GM12878 (cell line): ENCODE measurements around the gene PCCA. TPM values are rescaled to one million over a fixed set of nuclear protein-coding genes. Genes with fewer than 3 reads are reported as not detected.

Experiments used
- ATAC-seq: fragments of 200-7000 bp; cut with Tn5 transposase; 3 replicates; pipeline ENCODE4 v1.9.1; 2020; ENCODE audit warnings: mild to moderate bottlenecking, moderate library complexity
- BruUV-seq: library from RNA; stranded (reverse); fragments of 400-500 nt; replicated peaks from 2 replicates; lab custom pipeline; 2021; lab: Mats Ljungman, UMichigan
- CTCF ChIA-PET: fragments of 300-600 bp; sonication (Branson Sonifier 250); formaldehyde crosslinking; extraction: SDS; loops from one replicate; lab custom pipeline; 2021; ENCODE audit warnings: inconsistent platforms; lab: Yijun Ruan, JAX
- POLR2A ChIA-PET: fragments of 350-600 bp; formaldehyde crosslinking; extraction: SDS; loops from one replicate; lab custom pipeline; 2021; ENCODE audit warnings: inconsistent platforms; lab: Charles Lee
- RAD21 ChIA-PET: fragments of 300-600 bp; sonication (Branson Sonifier 250); formaldehyde crosslinking; loops from one replicate; lab custom pipeline; 2023; ENCODE audit warnings: antibody characterized with exemption; ENCODE audit not compliant: unreplicated experiment; lab: Charles Lee
- SMC1A ChIA-PET: fragments of 300-600 bp; sonication (Branson Sonifier 250); formaldehyde crosslinking; loops from one replicate; lab custom pipeline; 2023; ENCODE audit not compliant: unreplicated experiment, uncharacterized antibody; lab: Charles Lee
- DNase-seq: peaks from one replicate; pipeline ENCODE4 v3.0.0-alpha.2; 2011; ENCODE audit warnings: low read depth, low spot score
- FAIRE-seq: peaks from 3 replicates; lab custom pipeline; 2011; peaks lifted over from hg19 to GRCh38; lab: Jason Lieb, UNC
- H2AFZ ChIP-seq: 2 replicates; pipeline ENCODE4 v1.6.0; 2011; ENCODE audit warnings: low read depth, low read length, control low read depth; ENCODE audit not compliant: control insufficient read depth
- H3K27ac ChIP-seq: 2 replicates; pipeline ENCODE4 v1.5.1; 2011; ENCODE audit warnings: control low read depth; ENCODE audit not compliant: control insufficient read depth, insufficient read depth
- H3K27me3 ChIP-seq, 2 experiments: replicated peaks in 1 of 2; 2 replicates each; pipeline versions ENCODE4 v1.6.0 to v1.6.1; 2011; ENCODE audit warnings: low read length in 1 of 2; ENCODE audit not compliant: control insufficient read depth in 2 of 2, insufficient read depth in 2 of 2
- H3K36me3 ChIP-seq, 2 experiments: 2 replicates each; pipeline ENCODE4 v1.5.1; 2011; ENCODE audit warnings: low read length in 1 of 2; ENCODE audit not compliant: control insufficient read depth in 2 of 2, insufficient read depth in 2 of 2
- H3K4me1 ChIP-seq: 2 replicates; pipeline ENCODE4 v1.6.1; 2011; ENCODE audit warnings: mild to moderate bottlenecking, low read length, moderate library complexity, mixed read lengths; ENCODE audit not compliant: control insufficient read depth, insufficient read depth
- H3K4me2 ChIP-seq: 2 replicates; pipeline ENCODE4 v1.6.0; 2011; ENCODE audit warnings: control low read depth; ENCODE audit not compliant: control insufficient read depth, insufficient read depth
- H3K4me3 ChIP-seq: fragments of 200-600 bp; sonication (generic); 2 replicates; pipeline ENCODE4 v1.5.1; 2016
- H3K79me2 ChIP-seq: 2 replicates; pipeline ENCODE4 v1.6.0; 2011; ENCODE audit warnings: low read length; ENCODE audit not compliant: control insufficient read depth, insufficient read depth
- H3K9ac ChIP-seq: 2 replicates; pipeline ENCODE4 v1.8.0; 2011; ENCODE audit warnings: low read length, control low read depth, mixed read lengths; ENCODE audit not compliant: control insufficient read depth, insufficient read depth
- H3K9me3 ChIP-seq: replicated peaks from 3 replicates; pipeline ENCODE4 v1.5.1; 2011; ENCODE audit warnings: mild to moderate bottlenecking, low read length; ENCODE audit not compliant: control insufficient read depth, insufficient read depth
- H4K20me1 ChIP-seq: 2 replicates; pipeline ENCODE4 v1.6.0; 2011; ENCODE audit not compliant: control insufficient read depth, insufficient read depth
- BCL11A ChIP-seq: IDR thresholded peaks from 2 replicates; pipeline ENCODE4 v1.6.1; 2011; ENCODE audit warnings: low read depth, low read length
- CREM ChIP-seq: IDR thresholded peaks from 2 replicates; pipeline ENCODE4 v1.6.1; 2014; ENCODE audit warnings: antibody characterized with exemption, low read depth
- GABPA ChIP-seq: IDR thresholded peaks from 2 replicates; pipeline ENCODE4 v1.6.1; 2014; ENCODE audit warnings: antibody characterized with exemption, low read depth, mild to moderate bottlenecking, inconsistent platforms
- POU2F2 ChIP-seq: IDR thresholded peaks from 3 replicates; pipeline ENCODE4 v1.6.1; 2011; ENCODE audit warnings: low read depth, mild to moderate bottlenecking, low read length, borderline replicate concordance
- ZBTB40 ChIP-seq: fragments of 450-650 bp; IDR thresholded peaks from 2 replicates; pipeline ENCODE4 v1.6.1; 2016; ENCODE audit warnings: mild to moderate bottlenecking, moderate library complexity, borderline replicate concordance
- WGBS: methylation state at CpG from one replicate; pipeline ENCODE4 v1.1.6; 2016; ENCODE audit warnings: low lambda C conversion rate; ENCODE audit not compliant: insufficient replicate concordance, insufficient coverage; ENCODE audit errors: missing lambda C conversion rate; 5-methylcytosine and 5-hydroxymethylcytosine counted together
- in situ Hi-C: fragments of 300-500 bp; cut with MboI; formaldehyde crosslinking; loops from 9 replicates; pipeline ENCODE4 v1.14.3; 2018; ENCODE audit warnings: mixed read lengths
- intact Hi-C: fragments of 100-400 bp; cut with micrococcal nuclease; formaldehyde crosslinking; loops from one replicate; pipeline ENCODE4 v1.14.2; 2022; ENCODE audit not compliant: unreplicated experiment
- polyA plus RNA-seq, 11 experiments: library from polyadenylated mRNA; depleted of rRNA in 4 of 11; unstranded in 6 of 11; stranded (reverse) in 5 of 11; fragments of >200 nt; fragmentation: Nextera tagmentation in 4 of 11; fragmentation: Illumina TruSeq in 1 of 11; extraction: Ambion mirVana in 4 of 11; extraction: Trizol in 1 of 11; gene quantifications; 1 replicate in 1 of 11; 2 replicates in 10 of 11; pipeline versions ENCODE4 v1.2.1 to v1.2.3, GENCODE V29; 2011 to 2016; ENCODE audit warnings: inconsistent platforms in 2 of 11, missing spikeins in 2 of 11, low read depth in 1 of 11
- total RNA-seq, 4 experiments: library from RNA; depleted of rRNA in 3 of 4; stranded (reverse); fragments of >200 nt in 3 of 4; fragmentation: Illumina TruSeq in 1 of 4; extraction: Trizol in 1 of 4; gene quantifications; 2 replicates each; pipeline versions ENCODE4 v1.2.1 to v1.2.3, GENCODE V29; 2013 to 2021

The PCCA gene
- total and polyA plus RNA-seq, 10 of the 15 experiments (the other 5 are each of a cell fraction or from before 2014, with no cell fraction given): 5.9 to 18.2 (median 12.4) TPM

DNA sequence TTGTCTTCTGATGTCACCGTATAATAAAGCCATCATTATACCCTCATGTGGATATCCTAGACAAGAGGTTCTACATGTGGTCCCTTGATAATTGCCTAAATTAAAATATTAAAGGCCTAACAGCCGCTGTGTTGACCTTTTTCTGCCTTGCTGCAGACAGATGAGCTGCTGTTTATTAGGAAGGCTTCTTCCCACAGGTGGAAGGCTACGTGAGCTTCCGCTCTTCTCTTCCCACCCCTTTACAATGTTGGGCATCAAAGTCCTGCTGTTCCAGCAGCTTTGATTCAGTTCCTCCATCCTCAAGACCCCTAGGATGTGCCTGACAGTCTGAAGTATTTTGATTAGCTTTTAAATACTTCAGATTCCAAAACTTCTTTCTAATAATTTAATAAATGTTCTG, 217.1 kb downstream of the PCCA start:
- WGBS: 100% methylated on average over 4 of the region's 4 CpGs
- no peaks in the 10 kb centered on the region for H3K79me2 ChIP-seq
- H3K36me3 ChIP-seq: no peaks in the 10 kb centered on the region
- ChIA-PET POLR2A (no interaction called here), SMC1A (no interaction called here), CTCF (interaction anchor here (1.4 kb wide), 1 partner anchor 15 kb away, joined by 4 read pairs; no protein-coding TSS in a partner anchor), RAD21 (no interaction called here)
- in situ Hi-C loops (no loop called here), intact Hi-C loops (no loop called here)
- DNase-seq (no peak), FAIRE-seq (no peak), ATAC-seq (no peak)
- H2AFZ ChIP-seq: no peak overlapping the region; the same call in 1 of the 2 replicates
- H3K9ac ChIP-seq: no peak overlapping the region
- H3K4me1 ChIP-seq: peaks cover 3% of the 10 kb centered on the region; the same call in 1 of the 2 replicates
- no peaks in the 10 kb centered on the region for H4K20me1 ChIP-seq
- no peak overlapping the region for H3K27ac ChIP-seq
- no peaks in the 10 kb centered on the region for H3K27me3 ChIP-seq
- TF ChIP-seq POU2F2 (no peak), BCL11A (no peak), CREM (no peak)
- no peak overlapping the region for H3K4me2 ChIP-seq
- no peak overlapping the region for H3K4me3 ChIP-seq
- H3K9me3 ChIP-seq: no peaks in the 10 kb centered on the region
- BruUV-seq: no TSS peak

DNA sequence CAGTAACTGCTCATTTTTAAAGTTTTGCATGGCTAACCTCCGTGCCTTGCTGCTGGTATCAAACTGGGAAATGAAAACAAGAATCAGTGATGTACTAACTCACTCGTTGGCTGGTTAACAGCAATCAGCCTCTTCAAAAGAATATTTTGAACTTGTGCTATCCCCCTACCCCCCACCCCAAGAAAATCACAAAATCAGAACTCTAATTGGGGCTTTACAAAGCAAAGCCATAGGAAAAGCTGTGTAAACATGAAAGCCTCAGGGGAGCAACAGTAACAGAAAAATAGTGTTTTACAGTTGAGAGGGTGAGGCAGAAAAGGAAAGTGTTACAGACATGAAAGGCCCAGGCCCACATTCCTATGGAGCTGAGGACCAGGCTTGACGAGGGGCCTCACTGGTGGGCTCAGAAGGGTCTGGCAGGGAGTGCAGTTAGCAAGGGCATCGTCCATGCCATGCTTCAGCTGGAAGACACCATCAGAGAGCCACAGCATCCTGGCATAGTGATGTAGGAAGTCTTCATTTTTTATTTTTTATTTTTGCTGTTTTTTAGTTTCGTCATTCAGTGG, 217.6 kb downstream of the PCCA start:
- H3K4me3 ChIP-seq: no peak overlapping the region
- no peak overlapping the region for H3K9ac ChIP-seq
- intact Hi-C loops: no loop called here
- DNase-seq: no peak
- H2AFZ ChIP-seq: no peak overlapping the region
- H3K9me3 ChIP-seq: no peaks in the 10 kb centered on the region
- no peak for TF ChIP-seq GABPA
- TF ChIP-seq ZBTB40: no peak
- H3K27me3 ChIP-seq: no peaks in the 10 kb centered on the region
- ChIA-PET SMC1A (interaction anchor here (0.7 kb wide), 1 partner anchor 123 kb away, joined by 4 read pairs; no protein-coding TSS in a partner anchor), CTCF (no interaction called here), RAD21 (no interaction called here), POLR2A (no interaction called here)
- ATAC-seq: no peak
- H3K79me2 ChIP-seq: no peaks in the 10 kb centered on the region
- H3K4me1 ChIP-seq: peaks cover 3% of the 10 kb centered on the region; the same call in 1 of the 2 replicates
- no TSS peak for BruUV-seq
- H3K4me2 ChIP-seq: no peak overlapping the region
- H3K27ac ChIP-seq: no peak overlapping the region
- WGBS: 58% methylated on average over 5 of the region's 5 CpGs
- no peaks in the 10 kb centered on the region for H3K36me3 ChIP-seq
- FAIRE-seq: no peak
- in situ Hi-C loops: no loop called here
- H4K20me1 ChIP-seq: no peaks in the 10 kb centered on the region
